Testis (tissue), 2 donors: ENCODE measurements around the gene SYNGR3.

Source experiments
- CTCF ChIP-seq, 3 experiments: fragments of 450-650 bp in 2 of 3; fragments of 200-600 bp in 1 of 3; sonication (generic) in 1 of 3; IDR thresholded peaks; one replicate each; pipeline ENCODE4 v1.5.1; 2016 to 2019; ENCODE audit warnings: antibody characterized with exemption in 3 of 3, mild to moderate bottlenecking in 2 of 3, moderate library complexity in 1 of 3
- POLR2A ChIP-seq: fragments of 450-650 bp; IDR thresholded peaks from one replicate; pipeline ENCODE4 v1.6.1; 2017; ENCODE audit warnings: antibody characterized with exemption, mild to moderate bottlenecking, moderate library complexity

GRCh38 chr16:2002406-2003230 lies 12.8 kb downstream of the SYNGR3 start:
- TF ChIP-seq CTCF (IDR thresholded peaks at IDR 0.05) = no peak
- no peak for TF ChIP-seq POLR2A
